Spleen (tissue), 11 donors: ENCODE data around the gene PIKFYVE. TPM values are rescaled to one million over a fixed set of nuclear protein-coding genes. Genes with fewer than 3 reads are reported as not detected.

Source experiments
- DNase-seq: peaks from one replicate; pipeline ENCODE4 v3.0.0-alpha.2; 2020
- H3K27ac ChIP-seq, 8 donors: fragments of 200-600 bp; sonication (generic) in 7 of 8; 1 replicate in 4 of 8; 2 replicates in 4 of 8; pipeline versions ENCODE4 v1.5.0 to v1.8.0; 2016 to 2021; ENCODE audit warnings: inconsistent platforms in 4 of 8, mild to moderate bottlenecking in 4 of 8, moderate library complexity in 1 of 8
- H3K27me3 ChIP-seq, 7 donors: fragments of 200-600 bp; sonication (generic) in 6 of 7; replicated peaks in 1 of 7; 1 replicate in 4 of 7; 2 replicates in 3 of 7; pipeline versions ENCODE4 v1.5.0 to v1.8.0; 2016 to 2021; ENCODE audit warnings: inconsistent platforms in 3 of 7, mild to moderate bottlenecking in 1 of 7
- H3K36me3 ChIP-seq, 6 donors: fragments of 200-600 bp; sonication (generic) in 5 of 6; 1 replicate in 4 of 6; 2 replicates in 2 of 6; pipeline versions ENCODE4 v1.5.0 to v1.8.0; 2016 to 2021; ENCODE audit warnings: inconsistent platforms in 2 of 6
- H3K4me1 ChIP-seq, 6 donors: fragments of 200-600 bp; sonication (generic) in 5 of 6; 1 replicate in 3 of 6; 2 replicates in 3 of 6; pipeline versions ENCODE4 v1.5.0 to v1.8.0; 2016 to 2021; ENCODE audit warnings: inconsistent platforms in 3 of 6
- H3K4me3 ChIP-seq, 8 donors: fragments of 200-600 bp; sonication (generic) in 7 of 8; 1 replicate in 4 of 8; 2 replicates in 4 of 8; pipeline versions ENCODE4 v1.5.0 to v1.8.0; 2016 to 2021; ENCODE audit warnings: inconsistent platforms in 4 of 8, mild to moderate bottlenecking in 4 of 8, moderate library complexity in 2 of 8
- H3K9me3 ChIP-seq, 8 donors: fragments of 200-600 bp; sonication (generic) in 7 of 8; 1 replicate in 4 of 8; 2 replicates in 4 of 8; pipeline versions ENCODE4 v1.5.0 to v1.8.0; 2016 to 2021; ENCODE audit warnings: inconsistent platforms in 4 of 8
- POLR2A ChIP-seq, 3 donors: fragments of 450-650 bp; IDR thresholded peaks; one replicate each; pipeline ENCODE4 v1.5.1; 2017; ENCODE audit warnings: antibody characterized with exemption in 3 of 3, mild to moderate bottlenecking in 1 of 3
- POLR2AphosphoS5 ChIP-seq, 3 donors: sonication (generic); formaldehyde crosslinking; IDR thresholded peaks; one replicate each; pipeline ENCODE4 v1.5.1; 2017; ENCODE audit warnings: antibody characterized with exemption in 3 of 3
- WGBS, 5 donors: extraction: QIAGEN DNeasy Blood & Tissue Kit in 3 of 5; methylation state at CpG; one replicate each; pipeline versions ENCODE4 v1.1.5 to v1.1.7; 2013 to 2018; 5-methylcytosine and 5-hydroxymethylcytosine counted together
- intact Hi-C: fragments of 100-400 bp; cut with DNase I; formaldehyde crosslinking; loops from one replicate; pipeline ENCODE4 v1.15.0; 2023; ENCODE audit warnings: low total_unique reads
- polyA plus RNA-seq, 3 donors: library from polyadenylated mRNA; stranded (reverse); fragments of 200-250 nt; gene quantifications; one replicate each; pipeline ENCODE4 v1.2.1, GENCODE V29; 2013
- total RNA-seq, 7 donors: library from RNA; depleted of rRNA in 3 of 7; stranded (reverse); fragments of >200 nt in 3 of 7; fragmentation: NEBNext Ultra II Directional in 4 of 7; extraction: Animal tissue kit (Norgen Biotek cat#: 25700) in 4 of 7; gene quantifications; one replicate each; pipeline versions ENCODE4 v1.1.0 to v1.2.1, GENCODE V29; 2016 to 2021
- TF ChIP-seq, protein P1 (sequence below), 11 experiments: fragments of 200-600 bp in 7 of 11; fragments of 450-650 bp in 4 of 11; sonication (generic) in 4 of 11; IDR thresholded peaks in 8 of 11; conservative IDR thresholded peaks in 3 of 11; 1 replicate in 7 of 11; 2 replicates in 4 of 11; pipeline versions ENCODE4 v1.4.0 to v1.8.0; 2016 to 2021; ENCODE audit warnings: antibody characterized with exemption in 11 of 11, inconsistent platforms in 4 of 11, mild to moderate bottlenecking in 1 of 11
- donor health status: healthy with polysubstance abuse.
- donor health status: DM: no; HTN: no; CAD: no; lungs with moderate emphysema.
- donor health status: DM: no; HTN: no; CAD: no.
- donor health status: Bipolar disorder and iron deficiency.
- donor health status: healthy.
- donor health status: DM: no; HTN: no; CAD: no.
- donor health status: DM: yes; HTN: yes; CAD: no.

PIKFYVE gene
- total and polyA plus RNA-seq, 10 donors: 7.3 to 68.7 (median 52.7) TPM

DNA sequence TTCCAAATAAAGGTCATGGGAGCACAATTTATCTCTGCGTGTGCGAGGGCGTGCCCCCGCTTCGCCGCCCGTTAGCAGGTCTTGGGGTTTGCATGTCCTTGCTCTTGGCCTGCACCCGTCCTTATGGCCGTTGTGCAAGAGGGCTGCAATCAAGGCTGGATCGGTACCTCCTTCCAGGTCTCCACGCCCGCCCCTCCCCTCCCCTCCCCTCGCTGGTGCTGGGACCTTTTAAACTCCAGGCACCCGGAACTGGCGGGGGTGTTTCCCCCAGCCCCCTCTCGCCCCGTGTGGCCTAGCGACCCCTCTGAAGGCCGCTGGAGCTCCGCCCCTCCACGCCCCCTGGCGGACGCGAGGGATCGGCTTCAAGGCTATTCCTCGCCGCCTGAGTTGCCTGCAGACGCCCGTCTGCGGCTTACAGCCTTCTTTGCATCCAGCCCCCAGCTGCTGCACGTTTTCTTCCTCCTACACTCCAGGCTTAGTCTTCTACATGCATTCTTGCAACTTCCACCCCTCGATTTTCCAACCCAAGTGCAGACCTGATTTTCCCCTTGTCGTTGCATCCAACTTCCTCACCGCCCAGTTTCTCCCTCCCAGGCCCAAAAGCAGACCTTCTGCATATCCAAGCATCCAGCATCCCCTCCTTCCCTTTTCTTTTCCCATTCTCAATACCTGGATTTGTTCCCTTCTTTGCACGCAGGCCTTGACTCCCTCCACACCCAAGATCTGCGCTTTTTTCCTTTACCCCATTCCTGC lies 11.8 kb upstream of the PIKFYVE start:
- TF ChIP-seq, protein P1, sequence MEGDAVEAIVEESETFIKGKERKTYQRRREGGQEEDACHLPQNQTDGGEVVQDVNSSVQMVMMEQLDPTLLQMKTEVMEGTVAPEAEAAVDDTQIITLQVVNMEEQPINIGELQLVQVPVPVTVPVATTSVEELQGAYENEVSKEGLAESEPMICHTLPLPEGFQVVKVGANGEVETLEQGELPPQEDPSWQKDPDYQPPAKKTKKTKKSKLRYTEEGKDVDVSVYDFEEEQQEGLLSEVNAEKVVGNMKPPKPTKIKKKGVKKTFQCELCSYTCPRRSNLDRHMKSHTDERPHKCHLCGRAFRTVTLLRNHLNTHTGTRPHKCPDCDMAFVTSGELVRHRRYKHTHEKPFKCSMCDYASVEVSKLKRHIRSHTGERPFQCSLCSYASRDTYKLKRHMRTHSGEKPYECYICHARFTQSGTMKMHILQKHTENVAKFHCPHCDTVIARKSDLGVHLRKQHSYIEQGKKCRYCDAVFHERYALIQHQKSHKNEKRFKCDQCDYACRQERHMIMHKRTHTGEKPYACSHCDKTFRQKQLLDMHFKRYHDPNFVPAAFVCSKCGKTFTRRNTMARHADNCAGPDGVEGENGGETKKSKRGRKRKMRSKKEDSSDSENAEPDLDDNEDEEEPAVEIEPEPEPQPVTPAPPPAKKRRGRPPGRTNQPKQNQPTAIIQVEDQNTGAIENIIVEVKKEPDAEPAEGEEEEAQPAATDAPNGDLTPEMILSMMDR (IDR thresholded peaks at IDR 0.05 in 8 of 11, conservative IDR thresholded peaks at IDR 0.05 in 3 of 11): peak; percentile 63 to 90 (median 77)
- TF ChIP-seq POLR2A (IDR thresholded peaks at IDR 0.05) (no peak), POLR2AphosphoS5 (IDR thresholded peaks at IDR 0.05) (peak; percentile 61 to 81 (median 70))
- Histone ChIP-seq H3K4me1 (peaks cover 20 to 65% (median 52%) of the 10 kb centered on the region in 6 donors), H3K27me3 (no peaks in the 10 kb centered on the region), H3K27ac (peak overlapping the region; percentile 45 to 89 (median 84)), H3K4me3 (peak overlapping the region; percentile 91 to 100 (median 98)), H3K36me3 (peaks cover 0 to 41% (median 13%) of the 10 kb centered on the region in 6 donors), H3K9me3 (no peaks in the 10 kb centered on the region)
- 0 to 1% (median 1%) methylated on average over 19 to 36 of the region's 36 CpGs for whole genome bisulfite sequencing, 5 donors
- intact Hi-C loops: loop anchor here (5.0 kb wide), 1 partner anchor 77 kb away; no protein-coding TSS in a partner anchor
- peak; percentile 97 for DNase-seq

DNA sequence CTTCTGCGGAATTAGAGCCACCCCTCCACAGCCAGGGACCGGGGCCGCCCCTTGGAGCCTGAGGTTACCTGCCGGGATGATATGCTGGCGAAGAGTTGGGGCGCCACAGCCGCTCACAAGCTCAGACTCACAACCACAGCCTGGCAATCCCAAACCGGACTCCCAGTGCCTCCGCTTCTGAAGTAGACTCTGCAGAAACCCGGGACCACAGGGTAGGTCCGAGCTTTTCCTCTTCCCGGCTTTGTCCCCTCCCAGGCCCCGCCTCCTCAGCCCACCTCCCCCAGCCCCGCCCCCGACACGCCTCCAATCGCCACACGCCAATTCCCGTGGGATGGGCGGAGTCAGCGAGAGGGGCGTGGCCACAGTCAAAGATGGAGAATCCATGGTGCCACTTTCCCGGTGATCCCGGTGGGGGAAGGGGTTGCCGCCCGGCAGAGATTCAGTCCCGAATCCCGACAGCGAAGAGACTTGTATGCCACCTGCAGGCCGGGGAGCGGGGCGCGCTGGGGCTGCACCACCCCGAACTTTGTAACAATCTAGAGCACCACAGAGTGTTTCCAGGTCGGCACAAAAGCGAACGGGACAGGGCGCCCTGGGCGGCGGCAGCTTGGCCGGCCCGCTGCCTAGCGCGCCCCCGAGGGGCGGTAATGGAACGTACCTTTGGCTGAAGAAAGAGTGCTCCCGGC lies 11.0 kb upstream of the PIKFYVE start, which contains the start of gene IDH1:
Gene IDH1 (minus strand): TSS at position 201 of the 686 bp plus-strand sequence. CDS start 3,520 bp downstream, outside the sequence.
- 0% methylated on average over 34 to 48 of the region's 48 CpGs for WGBS, 5 donors
- intact Hi-C loops: loop anchor here (5.0 kb wide), 1 partner anchor 78 kb away; no protein-coding TSS in a partner anchor

DNA sequence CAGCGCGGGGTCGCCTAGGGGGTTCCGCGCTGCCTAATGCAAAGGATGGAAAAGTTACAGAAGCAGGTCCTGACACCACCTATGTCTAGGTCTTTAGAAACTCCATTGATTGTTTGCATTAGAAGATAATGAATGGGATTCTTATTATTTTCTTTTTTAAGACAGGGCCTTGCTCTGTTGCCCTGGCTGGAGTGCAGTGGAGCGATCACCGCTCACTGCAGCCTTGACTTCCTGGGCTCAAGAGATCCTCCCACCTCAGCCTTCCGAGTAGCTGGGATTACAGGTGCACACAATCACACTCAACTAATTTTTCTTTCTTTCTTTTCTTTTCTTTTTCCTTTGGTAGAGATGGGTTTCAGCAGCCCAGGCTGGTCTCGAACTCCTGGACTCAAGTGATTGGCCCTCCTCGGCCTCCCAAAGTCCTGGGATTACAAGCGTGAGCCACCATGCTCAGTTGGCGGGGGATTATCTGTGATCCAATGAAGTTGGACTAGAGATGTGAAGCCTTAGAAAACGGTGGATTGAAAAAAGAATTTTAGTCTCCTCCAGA lies 10.4 kb upstream of the PIKFYVE start:
- Histone ChIP-seq H3K36me3 (peaks cover 0 to 27% (median 8%) of the 10 kb centered on the region in 6 donors), H3K9me3 (no peaks in the 10 kb centered on the region), H3K27me3 (no peaks in the 10 kb centered on the region), H3K4me3 (peak overlapping the region; percentile 91 to 100 (median 98)), H3K27ac (peak overlapping the region; percentile 64 to 89 (median 84)), H3K4me1 (peaks cover 20 to 52% (median 40%) of the 10 kb centered on the region in 6 donors)
- intact Hi-C loops: no loop called here
- WGBS, 5 donors: 39 to 43% (median 43%) methylated on average over 13 of the region's 13 CpGs
- TF ChIP-seq, protein P1 (IDR thresholded peaks at IDR 0.05 in 8 of 11, conservative IDR thresholded peaks at IDR 0.05 in 3 of 11): no peak
- no peak for TF ChIP-seq POLR2AphosphoS5 (IDR thresholded peaks at IDR 0.05)
- DNase-seq: no peak

More for the DNA sequence above, 11.0 kb upstream of the PIKFYVE start, which contains the start of gene IDH1:
- peak; percentile 96 for DNase-seq
- H3K27ac ChIP-seq: peak within 1 kb of the TSS; percentile 64 to 89 (median 84)
- TF ChIP-seq POLR2A (IDR thresholded peaks at IDR 0.05): no peak
- peak; percentile 77 to 84 (median 82) for TF ChIP-seq POLR2AphosphoS5 (IDR thresholded peaks at IDR 0.05)
- TF ChIP-seq, protein P1 (IDR thresholded peaks at IDR 0.05 in 8 of 11, conservative IDR thresholded peaks at IDR 0.05 in 3 of 11): peak in 8 of 11 experiments; percentile 11 to 57 (median 46)
- H3K4me1 ChIP-seq: peaks cover 20 to 58% (median 45%) of the 10 kb centered on the region in 6 donors
- H3K4me3 ChIP-seq: peak within 1 kb of the TSS; percentile 91 to 100 (median 98)
- peaks cover 0 to 34% (median 9%) of the 10 kb centered on the region in 6 donors for H3K36me3 ChIP-seq
- no peaks in the 10 kb centered on the region for H3K27me3 ChIP-seq
- no peaks in the 10 kb centered on the region for H3K9me3 ChIP-seq
